HG03469 (cell line): ENCODE results near the gene GRID1.

ENCODE experiments used
- ATAC-seq: cut with Tn5 transposase; IDR thresholded peaks from one replicate; pipeline ENCODE4 v1.9.1; 2021; ENCODE audit warnings: mild to moderate bottlenecking, moderate library complexity, moderate number of reproducible peaks; ENCODE audit not compliant: unreplicated experiment

Gene GRID1

GRCh38 chr10:86355571-86356038 lies 11.0 kb downstream of the GRID1 start:
- no peak for ATAC-seq

DNA sequence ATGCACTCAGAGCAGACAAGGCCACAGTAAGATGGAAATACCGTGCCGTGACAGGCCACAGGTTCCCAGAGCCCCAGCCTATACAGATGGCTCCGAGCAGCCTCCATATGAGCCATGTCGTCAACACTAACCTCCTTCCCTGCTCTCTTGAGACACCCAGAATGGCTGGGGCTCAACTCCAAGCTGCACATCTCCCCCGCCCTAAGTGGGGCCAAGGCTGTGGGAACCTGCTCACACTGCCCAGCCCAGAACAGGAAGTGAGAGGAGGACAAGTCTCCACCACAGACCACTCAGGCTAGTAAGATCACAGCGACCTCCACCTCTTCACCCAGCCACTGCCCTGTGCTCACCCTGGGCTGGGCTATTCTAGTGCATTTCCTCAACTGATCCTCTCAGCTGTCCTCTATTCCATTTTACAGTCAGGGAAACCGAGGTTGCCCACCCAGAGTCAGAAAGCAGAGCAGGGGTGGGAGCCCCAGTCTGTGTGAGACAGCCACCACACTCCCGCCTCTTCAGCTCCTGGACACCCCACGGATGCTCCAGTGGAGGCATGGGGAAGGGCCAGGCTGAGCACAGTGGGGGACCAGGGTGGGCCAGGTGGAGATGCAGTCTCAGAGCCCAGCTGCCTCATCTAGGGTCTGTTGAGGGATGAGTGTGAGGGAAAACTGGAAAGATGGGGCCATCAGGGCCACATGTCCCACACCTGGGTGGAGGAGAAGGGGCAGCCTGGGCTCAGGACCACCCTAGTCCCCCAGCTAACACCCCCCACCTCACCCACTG lies 11.6 kb downstream of the GRID1 start:
- ATAC-seq: no peak

DNA sequence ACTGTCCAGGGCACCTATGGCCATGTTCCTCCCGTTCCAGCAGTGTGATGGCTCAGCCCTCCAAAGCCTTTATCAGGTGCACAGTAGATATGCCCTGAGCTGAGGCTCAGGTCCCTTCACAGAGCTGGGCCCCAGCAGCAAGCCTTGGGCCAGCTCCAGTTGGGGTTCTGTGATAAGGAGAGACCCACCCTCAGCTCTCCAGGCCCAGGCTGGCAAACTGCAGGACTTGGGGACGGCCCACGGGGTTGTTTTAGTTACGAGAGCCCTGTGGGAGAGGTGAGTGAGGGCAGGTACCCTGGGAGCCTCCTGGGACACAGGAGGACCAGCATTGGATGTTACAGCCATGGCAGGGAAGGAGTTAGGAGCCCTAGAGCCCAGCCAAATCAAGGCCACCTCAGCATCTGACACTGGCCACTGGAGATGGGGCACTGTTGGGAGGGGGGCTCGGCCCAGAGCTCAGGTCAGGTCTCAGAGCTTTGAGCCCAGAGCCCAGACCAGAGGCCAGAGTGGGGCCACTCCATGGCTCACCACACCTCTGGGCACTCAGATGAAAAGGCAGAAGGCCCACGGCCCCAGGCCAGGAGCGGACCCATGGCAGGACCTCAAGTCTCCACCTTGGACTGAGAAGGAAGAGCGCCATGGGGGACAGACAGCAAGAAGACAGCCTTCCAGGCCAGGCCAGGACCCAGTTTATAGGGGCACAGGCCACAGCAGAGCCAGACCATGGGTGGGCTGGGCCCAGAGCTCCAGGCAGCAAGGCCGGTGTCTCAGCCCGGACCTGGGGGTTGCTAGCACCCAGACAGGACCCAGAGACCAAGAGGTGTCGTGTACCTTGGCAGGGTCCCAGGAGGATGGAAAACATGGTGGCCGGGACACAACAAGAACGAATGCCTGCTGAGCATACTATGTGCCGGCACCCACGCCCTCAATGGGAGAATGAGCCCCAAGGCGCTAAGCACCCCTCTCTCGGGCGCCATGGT lies 12.8 kb downstream of the GRID1 start:
- ATAC-seq: no peak

- no peak for ATAC-seq
These were observed 15.7 kb downstream of the GRID1 start for GRCh38 chr10:86350897-86351296.

DNA sequence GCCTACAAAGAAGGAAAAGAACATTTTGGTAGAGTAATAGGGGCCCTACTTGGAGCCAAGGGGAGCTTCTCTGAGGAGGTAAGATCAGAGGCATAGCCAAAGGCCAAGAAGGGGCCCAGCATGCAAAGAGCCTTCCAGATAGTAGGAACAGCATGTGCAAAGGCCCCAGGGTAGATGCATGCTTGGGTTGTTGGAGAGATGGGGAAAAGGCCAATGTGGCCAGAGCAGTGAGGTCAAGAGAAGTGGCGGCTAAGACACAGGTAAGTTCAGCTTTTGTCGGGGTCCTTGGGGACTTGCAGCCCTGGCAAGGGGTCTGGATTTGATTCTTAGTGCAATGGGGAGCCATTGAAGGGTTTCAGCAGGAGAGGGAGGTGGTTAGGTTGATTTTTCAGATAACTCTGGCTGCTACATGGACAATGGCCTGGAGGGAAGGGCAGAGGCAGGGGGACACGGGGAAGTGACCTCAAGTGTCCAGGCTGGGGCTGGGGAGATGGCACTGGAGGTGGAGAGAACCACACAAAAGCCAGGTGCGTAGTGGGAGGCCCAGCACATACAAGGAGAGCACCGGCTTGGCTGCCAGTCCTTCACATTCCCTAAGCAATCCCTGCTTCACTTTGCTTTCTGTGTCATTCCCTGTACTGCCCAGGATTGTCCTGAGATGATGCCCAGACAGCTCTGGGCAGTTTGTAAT lies 16.5 kb downstream of the GRID1 start:
- no peak for ATAC-seq

GRCh38 chr10:86349474-86349873 lies 17.1 kb downstream of the GRID1 start:
- ATAC-seq: no peak

DNA sequence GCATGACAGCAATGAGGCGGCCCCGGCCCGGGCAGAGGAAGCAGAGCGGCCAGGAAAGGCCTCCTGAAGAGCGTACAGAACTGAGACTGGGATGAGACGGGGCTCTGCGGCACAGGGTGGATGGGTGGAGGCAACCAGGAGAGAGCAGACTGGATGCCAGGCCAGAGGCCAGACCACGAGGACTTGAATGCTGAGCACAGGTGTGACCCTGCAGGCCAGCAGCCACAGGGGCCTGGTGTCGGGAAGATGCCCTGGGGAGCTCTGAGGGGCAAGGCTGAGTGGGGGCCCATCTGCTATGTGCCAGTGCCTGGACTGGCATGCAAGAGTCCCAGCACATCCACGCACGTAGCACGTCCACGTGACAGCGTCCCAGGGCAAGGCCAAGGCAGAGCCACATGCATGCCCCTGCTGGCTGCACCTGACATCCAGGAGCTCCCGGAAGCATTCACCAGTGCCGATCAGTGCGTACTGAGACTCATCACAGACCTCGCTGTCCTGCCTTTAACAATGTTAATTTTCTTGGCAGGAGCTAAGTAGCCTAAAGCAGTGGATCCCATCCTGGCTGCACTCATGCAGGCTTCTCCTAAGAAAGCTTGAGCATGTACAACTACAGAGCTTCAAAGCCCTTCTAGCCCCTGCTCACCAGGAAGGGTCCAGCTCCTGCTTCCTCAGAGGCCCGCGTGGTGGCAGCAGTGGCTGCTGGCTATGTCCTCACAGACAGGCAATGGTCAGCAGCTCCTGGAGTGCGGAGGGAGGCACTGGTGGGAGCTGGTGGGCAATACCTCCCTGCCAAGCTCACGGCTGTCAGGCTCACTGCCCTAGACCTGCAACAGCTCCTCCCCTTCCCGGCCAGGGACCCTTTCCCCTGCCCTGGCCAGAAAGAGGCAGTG lies 18.0 kb downstream of the GRID1 start:
- no peak for ATAC-seq

DNA sequence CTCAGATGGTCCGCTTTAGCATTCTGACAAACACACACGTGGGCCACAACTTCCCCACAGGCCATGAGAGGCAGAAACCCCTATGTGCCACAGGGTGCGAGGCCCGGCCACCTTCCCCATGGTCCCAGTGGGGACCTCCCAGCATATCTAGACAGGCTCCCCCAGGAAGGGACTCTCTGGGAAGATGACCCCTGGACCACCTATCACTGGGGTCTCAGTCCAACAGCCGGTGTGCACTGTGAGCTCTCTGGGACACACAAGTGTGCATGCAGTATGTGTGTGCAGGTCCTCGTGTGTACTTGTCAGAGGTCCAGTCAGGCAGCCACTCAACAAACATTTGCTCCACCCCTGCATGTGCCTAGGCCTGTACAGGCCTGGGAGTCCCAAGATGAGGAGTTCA lies 18.7 kb downstream of the GRID1 start:
- ATAC-seq: no peak

GRCh38 chr10:86346799-86347665 lies 19.6 kb downstream of the GRID1 start:
- ATAC-seq: no peak

- ATAC-seq: no peak
These were observed 20.5 kb downstream of the GRID1 start for GRCh38 chr10:86345859-86346798.

GRCh38 chr10:86345296-86345858 lies 21.2 kb downstream of the GRID1 start:
- ATAC-seq: no peak

DNA sequence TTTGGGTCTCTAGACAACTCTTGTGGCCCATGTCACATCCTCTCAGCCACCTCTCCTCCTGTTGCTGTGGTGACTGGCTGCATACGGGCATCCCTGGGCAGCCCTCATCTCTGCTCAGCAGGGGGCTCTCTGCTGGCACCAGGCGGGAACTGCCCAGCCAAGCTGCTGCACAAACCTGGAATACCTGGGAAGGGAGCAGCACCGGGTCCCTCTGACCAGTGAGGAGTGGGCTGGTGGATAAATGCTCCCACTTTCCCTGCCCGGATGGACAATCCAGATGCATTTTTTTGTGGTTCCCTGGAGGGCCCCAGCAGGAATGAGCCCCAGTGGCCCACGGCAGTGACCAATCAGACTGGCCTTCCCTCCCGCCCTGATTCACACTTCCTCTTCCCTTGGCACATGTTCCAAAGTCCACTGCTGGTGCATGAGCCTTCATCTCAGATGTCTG lies 21.9 kb downstream of the GRID1 start:
- no peak for ATAC-seq

GRCh38 chr10:86344281-86344680 lies 22.3 kb downstream of the GRID1 start:
- no peak for ATAC-seq

GRCh38 chr10:86343761-86344160 lies 22.8 kb downstream of the GRID1 start:
- no peak for ATAC-seq

DNA sequence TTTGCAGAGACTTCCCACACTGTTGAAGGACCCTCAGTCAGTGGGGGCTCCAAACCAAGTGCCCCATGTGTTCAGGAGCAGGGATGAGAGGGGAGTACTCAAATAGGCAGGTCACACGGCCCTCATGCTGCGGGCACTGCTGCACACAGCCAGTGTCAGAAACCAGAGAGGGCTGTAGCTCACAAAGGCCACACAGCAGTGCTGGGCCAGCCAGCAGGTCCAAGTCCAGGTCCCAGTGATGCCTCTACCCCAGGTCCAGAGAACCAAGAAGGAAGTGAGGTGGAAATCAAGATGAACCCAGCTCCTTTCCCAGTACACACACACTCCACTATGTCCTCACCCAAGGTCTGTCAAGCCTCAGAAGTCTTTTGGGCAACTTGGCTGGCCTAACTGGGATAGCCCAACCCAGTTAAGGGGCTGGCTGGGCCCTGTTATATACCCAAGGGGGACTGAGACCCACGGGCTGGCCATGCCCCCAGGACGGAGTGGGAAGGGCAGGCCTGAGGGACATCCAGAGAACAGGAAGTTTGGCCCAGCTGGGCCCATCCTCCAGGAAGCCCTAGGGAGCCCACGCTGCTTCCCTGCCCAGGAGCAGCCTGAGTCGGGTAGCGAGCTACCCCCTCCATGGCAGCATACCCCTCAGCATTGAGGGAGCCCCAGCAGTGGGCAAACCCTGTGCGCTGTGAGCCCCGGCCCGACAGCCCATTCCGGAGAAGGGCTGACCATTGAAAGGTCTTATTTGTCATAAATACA lies 24.3 kb downstream of the GRID1 start:
- ATAC-seq: no peak

DNA sequence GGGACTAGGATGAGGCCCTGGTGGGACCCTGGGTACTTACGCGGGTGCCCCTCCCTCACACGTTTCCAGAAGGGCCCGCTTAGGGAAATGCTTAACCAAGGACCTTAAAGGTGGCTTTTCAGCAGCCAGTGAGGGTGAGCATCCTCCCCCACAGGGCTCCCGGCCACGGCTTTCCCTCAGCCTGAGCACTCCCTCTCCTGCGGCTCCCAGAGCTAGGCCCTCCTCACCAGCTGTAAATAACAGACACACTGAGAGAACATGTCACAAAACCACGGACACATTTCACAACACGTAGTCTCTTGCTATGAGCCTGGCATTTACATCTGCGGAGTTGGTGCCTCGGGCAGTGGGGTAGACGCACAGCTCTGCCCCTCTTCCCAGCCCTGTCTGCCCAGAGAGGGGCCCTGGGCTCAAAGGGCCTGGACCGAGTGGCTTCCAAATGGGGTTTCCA lies 25.2 kb downstream of the GRID1 start:
- no peak for ATAC-seq

DNA sequence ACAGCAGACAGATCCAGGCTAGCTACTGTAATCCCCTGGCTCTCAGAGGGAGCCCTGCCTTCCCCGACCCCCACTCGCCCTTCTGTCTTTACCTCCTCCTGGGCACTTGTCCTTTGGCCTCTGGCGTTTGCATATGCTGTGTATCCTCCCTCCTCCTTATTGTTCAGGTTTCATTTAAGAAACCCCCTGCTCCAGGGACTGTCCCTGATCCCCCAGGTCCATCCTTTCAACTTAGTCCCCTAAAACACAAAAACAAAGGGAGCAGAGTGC lies 25.7 kb downstream of the GRID1 start:
- ATAC-seq: no peak
